Measurements from ENCODE around the gene PLXNB2. TPM values are rescaled to one million over a fixed set of nuclear protein-coding genes. Genes with fewer than 3 reads are reported as not detected.

The PLXNB2 gene, protein sequence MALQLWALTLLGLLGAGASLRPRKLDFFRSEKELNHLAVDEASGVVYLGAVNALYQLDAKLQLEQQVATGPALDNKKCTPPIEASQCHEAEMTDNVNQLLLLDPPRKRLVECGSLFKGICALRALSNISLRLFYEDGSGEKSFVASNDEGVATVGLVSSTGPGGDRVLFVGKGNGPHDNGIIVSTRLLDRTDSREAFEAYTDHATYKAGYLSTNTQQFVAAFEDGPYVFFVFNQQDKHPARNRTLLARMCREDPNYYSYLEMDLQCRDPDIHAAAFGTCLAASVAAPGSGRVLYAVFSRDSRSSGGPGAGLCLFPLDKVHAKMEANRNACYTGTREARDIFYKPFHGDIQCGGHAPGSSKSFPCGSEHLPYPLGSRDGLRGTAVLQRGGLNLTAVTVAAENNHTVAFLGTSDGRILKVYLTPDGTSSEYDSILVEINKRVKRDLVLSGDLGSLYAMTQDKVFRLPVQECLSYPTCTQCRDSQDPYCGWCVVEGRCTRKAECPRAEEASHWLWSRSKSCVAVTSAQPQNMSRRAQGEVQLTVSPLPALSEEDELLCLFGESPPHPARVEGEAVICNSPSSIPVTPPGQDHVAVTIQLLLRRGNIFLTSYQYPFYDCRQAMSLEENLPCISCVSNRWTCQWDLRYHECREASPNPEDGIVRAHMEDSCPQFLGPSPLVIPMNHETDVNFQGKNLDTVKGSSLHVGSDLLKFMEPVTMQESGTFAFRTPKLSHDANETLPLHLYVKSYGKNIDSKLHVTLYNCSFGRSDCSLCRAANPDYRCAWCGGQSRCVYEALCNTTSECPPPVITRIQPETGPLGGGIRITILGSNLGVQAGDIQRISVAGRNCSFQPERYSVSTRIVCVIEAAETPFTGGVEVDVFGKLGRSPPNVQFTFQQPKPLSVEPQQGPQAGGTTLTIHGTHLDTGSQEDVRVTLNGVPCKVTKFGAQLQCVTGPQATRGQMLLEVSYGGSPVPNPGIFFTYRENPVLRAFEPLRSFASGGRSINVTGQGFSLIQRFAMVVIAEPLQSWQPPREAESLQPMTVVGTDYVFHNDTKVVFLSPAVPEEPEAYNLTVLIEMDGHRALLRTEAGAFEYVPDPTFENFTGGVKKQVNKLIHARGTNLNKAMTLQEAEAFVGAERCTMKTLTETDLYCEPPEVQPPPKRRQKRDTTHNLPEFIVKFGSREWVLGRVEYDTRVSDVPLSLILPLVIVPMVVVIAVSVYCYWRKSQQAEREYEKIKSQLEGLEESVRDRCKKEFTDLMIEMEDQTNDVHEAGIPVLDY (N-terminal part only)
- 241 and 564 TPM in 2 replicates for total RNA-seq

DNA sequence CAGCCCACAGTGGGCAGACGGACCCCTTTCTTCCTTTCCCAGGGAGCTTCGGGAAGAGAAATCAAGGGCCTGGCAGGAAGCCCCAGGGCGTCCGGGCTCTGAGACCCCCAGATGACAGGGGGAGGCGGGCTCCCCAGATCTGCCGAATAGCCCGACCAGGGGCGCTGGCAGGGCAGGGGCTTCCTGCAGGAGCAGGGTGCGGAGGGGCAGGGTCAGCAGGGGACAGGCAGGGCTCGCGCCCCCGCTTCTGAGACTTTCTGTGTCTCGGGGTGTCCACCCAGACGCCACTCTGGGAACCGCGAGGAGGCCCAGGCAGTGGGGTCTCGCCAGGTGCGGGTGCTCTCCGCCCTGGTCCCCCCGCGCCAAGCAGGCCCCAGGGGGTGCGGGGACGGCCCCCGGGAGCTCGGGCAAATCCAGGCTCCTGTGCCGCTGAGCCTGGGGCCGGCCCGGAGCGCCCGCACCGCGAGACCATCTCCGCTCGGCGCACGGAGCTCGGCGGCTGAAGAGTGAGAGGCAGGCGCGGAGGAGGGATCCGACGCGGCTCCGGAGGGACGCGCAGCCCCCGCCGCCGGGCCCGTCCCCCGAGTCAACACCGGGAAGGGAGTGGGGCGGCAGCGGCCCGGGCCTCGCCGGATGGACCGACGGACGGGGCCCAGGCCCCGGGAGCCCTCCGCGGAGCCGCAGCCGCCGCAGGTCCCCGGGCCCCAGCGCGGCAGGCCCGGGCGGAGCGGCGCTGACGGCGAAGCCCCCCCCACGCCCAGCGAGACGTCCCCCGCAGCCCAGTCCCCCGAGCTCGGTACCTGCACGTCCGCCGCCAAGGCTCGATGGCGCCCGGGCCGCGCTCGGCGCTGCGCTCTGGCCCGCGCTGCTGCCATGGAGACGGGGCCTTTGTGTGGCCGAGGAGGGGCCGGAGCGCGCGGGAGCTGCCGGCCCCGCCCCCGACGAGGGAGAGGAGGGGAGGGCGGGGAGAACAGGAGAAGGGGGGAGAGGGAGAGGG, at the start of gene PLXNB2:
TSS of gene PLXNB2 (minus strand) at position 894 of the 997 bp plus-strand sequence. CDS start 17,062 bp downstream, outside the sequence.

DNA sequence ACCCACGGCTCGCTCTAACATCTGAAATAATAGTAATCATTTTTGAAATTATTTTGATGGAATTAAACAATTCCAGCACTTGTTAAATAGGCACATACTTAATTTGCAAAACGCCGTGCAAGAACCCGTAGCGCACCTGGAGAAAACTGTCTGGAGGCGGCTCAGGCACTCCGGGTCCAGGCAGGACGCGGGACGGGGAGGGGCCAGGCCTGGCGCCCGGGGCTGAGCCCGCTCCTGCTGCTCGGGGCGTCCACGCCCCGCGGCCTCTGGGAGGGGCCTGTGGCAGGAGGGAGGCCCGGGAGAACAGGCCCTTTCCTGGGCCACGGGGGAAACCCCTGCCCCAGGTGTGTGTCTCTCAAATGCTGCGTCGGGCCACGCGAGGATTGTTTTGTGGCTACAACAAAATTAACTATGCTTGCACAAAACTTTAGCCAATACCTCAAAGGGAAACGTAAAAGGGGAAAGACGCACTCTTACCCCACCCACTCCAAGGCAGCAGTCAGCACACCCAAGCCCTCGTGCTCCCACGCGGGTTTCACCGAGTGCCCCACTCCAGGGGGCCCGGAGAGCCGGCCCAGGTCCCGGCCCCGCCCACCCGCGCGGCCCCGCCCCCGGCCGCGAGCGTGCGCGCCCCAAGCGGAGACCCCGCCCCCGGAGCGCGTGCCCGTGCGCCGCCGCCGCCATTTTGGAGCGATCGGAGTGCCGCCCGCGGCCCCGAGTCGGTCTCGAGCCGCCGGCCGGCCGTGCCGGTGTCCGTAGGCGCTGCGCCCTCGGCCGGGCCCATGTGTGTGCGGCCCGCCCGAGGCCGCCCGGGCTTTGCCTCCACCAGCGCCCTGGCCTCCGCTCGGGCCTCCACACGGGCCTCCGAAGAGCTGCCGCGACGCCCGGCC, 35.5 kb upstream of the PLXNB2 start, which contains the start of gene PPP6R2:
TSS of gene PPP6R2 (plus strand) at position 677 of the 890 bp plus-strand sequence. CDS start 50,582 bp downstream, outside the sequence.

DNA sequence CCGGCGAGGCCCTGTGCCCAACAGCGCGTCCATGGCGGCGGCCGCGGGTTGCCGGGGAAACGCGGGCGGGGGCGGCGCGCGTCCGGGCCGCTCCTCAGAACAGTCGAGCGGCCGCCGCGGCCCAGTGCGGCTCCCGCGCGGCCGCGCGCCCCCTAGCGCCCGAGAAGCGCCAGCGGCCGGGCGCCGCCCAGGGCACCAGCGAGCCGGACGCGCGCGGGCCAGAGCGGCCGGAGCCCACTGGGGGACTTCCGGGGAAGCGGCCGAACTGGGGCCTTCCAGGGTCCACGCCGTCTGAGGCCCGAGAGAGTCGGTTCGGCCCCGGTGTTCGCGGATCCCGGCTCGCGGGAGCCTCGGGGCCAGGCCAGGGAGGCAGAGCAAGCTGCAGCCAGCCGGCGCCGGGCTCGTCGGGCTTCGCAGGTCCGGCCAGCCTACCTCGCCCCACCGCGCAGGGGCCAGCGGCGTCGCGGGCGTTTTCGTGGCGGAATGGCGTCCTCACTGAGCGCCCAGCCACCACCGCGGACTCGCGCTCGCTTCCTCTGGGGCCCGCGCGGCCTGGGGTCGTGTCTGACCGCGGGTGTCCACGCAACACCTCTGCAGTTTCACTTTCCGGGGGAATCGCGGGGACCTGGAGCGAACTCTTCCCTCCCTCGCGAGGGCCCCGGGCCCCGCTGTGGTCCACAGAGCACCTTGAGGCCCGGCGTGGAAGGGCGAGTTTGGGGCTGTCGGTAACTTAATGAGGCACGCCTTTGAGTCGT, 19.7 kb upstream of the PLXNB2 start, which contains the start of gene DENND6B:
TSS of gene DENND6B (minus strand) at position 57 of the 755 bp plus-strand sequence. CDS start at position 33, 24 bp downstream.

DNA sequence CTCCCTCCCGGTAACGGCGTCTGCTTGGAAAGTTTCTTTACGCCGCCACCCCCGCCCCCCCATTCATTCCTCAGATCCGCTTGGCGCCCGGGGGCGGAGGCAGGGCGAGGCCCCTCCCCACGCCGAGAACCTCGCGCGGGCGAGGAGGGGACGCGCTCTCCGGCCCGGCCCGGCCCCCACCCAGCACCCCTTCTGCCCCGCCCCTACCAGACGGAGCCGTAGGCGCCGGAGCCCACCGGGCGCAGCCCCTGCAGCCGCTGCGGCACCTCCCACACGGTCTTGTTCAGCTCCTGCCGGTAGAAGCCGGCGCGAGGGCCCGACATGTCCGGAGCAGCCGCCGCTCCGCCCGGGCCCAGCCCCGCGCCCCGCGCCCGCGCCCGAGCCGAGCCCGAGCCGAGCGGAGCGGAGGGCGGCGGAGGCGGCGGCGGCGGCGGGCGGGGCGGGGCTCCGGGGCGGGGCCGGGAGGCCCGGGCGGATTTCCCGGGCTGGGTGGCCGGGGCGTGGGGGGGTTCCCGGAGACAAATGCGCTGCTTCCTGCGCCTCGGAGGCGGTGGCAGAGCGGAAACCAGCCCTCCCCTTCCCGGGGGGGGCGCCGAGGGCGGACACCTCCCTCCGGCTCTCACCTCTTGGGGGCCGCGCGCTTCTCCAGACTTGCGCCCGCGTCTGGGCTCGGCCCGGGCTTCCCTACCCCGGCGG, 37.3 kb downstream of the PLXNB2 start, which contains the start of gene MAPK11:
TSS of gene MAPK11 (minus strand) at position 411 of the 696 bp plus-strand sequence. CDS start at position 323, 88 bp downstream.

DNA sequence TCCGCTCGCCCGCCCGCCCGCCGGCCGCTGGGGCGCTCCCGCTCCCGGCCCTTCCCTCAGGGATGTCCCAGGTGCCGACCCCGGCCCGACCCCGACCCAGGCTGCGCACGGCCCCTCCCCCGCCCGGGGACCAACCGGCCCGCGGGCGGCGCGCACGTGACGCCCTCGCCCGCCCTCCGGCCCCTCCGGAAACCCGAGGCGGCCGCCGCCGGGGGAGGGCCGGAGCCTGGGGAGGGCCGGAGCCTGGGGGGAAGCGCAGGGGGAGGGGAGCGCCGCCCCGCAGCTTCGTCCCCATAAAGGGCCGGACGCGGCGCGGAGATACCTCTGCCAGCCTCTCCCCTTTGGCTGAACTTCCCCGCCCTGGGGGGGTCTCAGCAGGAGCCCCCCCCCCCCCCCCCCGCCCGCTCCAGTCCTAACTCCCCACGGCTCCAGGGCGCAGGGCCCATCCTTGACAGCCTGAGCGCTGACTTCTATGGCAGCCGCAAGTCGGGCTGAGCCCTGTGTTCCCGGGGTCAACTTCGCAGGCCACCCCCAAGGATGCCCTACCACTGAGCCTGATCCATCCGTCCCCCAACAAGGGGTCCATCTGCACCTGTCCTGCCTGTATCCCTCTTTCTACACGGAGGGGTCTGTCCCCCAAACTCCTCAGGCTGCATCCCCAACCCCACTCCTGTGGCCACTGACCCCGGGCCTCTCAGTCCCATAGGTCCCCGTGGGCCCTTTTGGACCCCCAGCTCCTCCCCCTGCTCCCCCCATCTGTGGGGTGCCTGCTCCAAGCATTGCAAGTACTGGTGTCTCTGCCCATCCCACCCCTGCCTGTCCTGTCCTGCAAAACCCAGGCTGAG, 45.6 kb downstream of the PLXNB2 start, which contains the start of gene MAPK12:
TSS of gene MAPK12 (minus strand) at position 69 of the 845 bp plus-strand sequence. CDS start 174 bp downstream, outside the sequence.

DNA sequence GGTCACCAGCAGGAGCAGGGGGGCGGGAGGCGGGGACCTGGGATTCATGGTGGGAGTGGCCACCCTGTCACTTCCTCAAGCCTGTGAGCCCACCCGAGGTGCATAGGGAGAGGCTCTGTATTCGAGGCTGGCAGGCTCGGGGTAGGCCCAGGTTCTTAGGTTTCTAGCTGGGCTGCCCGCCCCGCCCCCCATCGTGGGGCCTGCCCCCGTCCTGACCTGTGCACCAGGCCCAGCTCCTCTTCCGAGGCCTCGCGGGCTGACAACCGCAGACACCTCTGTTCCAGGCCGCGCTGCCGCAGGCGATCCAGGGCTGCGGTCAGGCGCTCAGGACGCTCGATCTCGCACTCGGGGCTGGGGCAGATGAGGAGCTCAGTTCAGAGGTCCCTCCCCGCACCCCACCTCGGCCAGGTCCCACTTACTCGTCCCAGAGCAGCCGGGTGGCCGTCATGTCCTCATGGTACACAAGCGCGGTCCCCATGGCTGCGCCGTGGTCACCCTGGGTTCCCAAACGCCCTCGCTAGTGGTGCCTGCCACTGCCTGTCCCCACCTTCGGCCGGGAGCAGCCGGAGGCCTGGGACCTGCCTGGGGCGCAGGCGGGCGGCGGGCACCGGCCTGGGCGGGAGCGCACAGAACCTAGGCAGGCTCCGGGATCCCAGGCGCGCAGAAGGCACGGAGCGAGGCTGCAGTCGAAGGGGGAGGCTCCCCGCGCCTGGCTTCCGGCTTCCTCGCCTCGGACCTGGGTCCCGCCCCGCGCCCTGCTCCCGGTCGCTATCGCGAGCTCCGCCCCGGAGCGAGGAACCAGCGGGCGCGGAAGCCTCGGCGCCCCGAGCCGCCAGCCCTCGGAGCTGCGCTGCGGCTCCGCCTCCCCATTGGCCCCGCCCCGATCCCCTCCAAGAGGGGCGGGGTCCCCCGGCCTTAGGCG, 56.6 kb downstream of the PLXNB2 start, which contains the start of gene HDAC10:
TSS of gene HDAC10 (minus strand) at position 711 of the 922 bp plus-strand sequence. CDS start at position 478, 233 bp downstream.

DNA sequence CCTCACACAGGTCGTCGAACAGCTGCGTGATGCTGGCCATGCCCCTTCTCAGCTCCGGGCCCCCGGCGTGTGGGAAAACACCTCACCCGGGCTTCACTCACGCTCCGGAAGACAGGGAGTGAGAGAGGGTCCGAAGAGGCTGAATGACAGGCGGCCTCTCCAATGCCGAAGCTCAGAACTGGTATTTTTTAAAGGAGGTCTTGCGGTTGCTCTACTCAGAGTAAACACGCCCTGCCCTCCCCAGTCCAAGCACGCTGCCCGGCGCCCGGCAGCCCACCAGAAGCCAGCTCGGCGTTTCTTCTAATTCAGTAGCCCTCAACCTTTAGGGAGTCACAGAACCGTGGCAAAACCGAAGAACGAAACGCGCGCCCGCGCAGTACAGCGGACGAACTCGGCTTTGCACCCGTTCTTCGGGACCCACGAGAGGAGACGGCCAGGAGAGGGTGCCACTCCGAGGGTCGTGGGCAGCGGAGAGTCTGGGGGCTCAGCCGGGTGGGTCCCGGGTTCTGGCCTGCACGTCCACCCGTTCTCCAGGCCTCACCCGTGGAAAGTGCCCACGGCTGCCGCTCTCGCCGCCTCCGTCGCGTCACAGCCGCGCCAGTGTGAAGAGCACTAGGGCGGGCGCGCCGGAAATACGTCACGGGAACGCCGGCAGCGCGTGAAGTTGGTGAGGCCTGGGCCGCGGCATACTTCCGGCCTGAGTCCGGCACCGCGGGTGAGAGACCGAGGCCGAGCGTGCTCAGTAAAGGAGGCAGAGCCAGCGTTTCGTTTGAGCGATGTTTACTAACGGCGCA, 62.8 kb downstream of the PLXNB2 start, which contains the start of gene TUBGCP6:
TSS of gene TUBGCP6 (minus strand) at position 604 of the 794 bp plus-strand sequence. CDS start at position 40, 564 bp downstream.

Other genes starting within 250 kb of the PLXNB2 start
- gene TTLL8, start 249.3 kb downstream of the PLXNB2 start, total RNA-seq, result not detected in 2 replicates
- gene MLC1, start 222.2 kb downstream of the PLXNB2 start, total RNA-seq, result not detected in 2 replicates
- gene MOV10L1, start 217.6 kb downstream of the PLXNB2 start, total RNA-seq, result under 0.01 and 0.76 TPM in 2 replicates
- 0.13 and 0.16 TPM in 2 replicates for gene PANX2, start 136.9 kb downstream of the PLXNB2 start, total RNA-seq
- 43.7 and 56.1 TPM in 2 replicates for gene TRABD, start 121.7 kb downstream of the PLXNB2 start, total RNA-seq
- 19.1 and 23.1 TPM in 2 replicates for gene SELENOO, start 106.6 kb downstream of the PLXNB2 start, total RNA-seq
- 24.9 and 31.4 TPM in 2 replicates for gene TUBGCP6, start 62.6 kb downstream of the PLXNB2 start, total RNA-seq
- 18.4 and 40.1 TPM in 2 replicates for gene HDAC10, start 56.4 kb downstream of the PLXNB2 start, total RNA-seq
- 40.6 and 41.6 TPM in 2 replicates for gene MAPK12, start 46.0 kb downstream of the PLXNB2 start, total RNA-seq
- 14.3 and 19.8 TPM in 2 replicates for gene MAPK11, start 37.3 kb downstream of the PLXNB2 start, total RNA-seq
- gene DENND6B, start 19.4 kb upstream of the PLXNB2 start, total RNA-seq, result 1.5 and 9.8 TPM in 2 replicates
- gene PPP6R2, start 35.7 kb upstream of the PLXNB2 start, total RNA-seq, result 37.6 and 52.5 TPM in 2 replicates
- 74.1 and 83.3 TPM in 2 replicates for gene SBF1, start 167.4 kb upstream of the PLXNB2 start, total RNA-seq
- gene ADM2, start 173.9 kb upstream of the PLXNB2 start, total RNA-seq, result 5.9 and 14.1 TPM in 2 replicates
- 0.33 and 1.5 TPM in 2 replicates for gene MIOX, start 179.2 kb upstream of the PLXNB2 start, total RNA-seq
- 102 and 128 TPM in 2 replicates for gene LMF2, start 200.1 kb upstream of the PLXNB2 start, total RNA-seq
- gene NCAPH2, start 200.6 kb upstream of the PLXNB2 start, total RNA-seq, result 27.3 and 81.8 TPM in 2 replicates
- gene SCO2, start 218.0 kb upstream of the PLXNB2 start, total RNA-seq, result 0.33 and 2.7 TPM in 2 replicates
- gene TYMP, start 222.4 kb upstream of the PLXNB2 start, total RNA-seq, result 11.9 and 37.3 TPM in 2 replicates
- 0.16 and 1.3 TPM in 2 replicates for gene KLHDC7B, start 238.3 kb upstream of the PLXNB2 start, total RNA-seq